HepG2 (cell line): ENCODE data around the gene ATP2A3. TPM values are rescaled to one million over a fixed set of nuclear protein-coding genes. Genes with fewer than 3 reads are reported as not detected.

ENCODE experiments used
- CCDC6 ChIP-seq: sonication (generic); formaldehyde crosslinking; IDR thresholded peaks from 2 replicates; pipeline ENCODE4 v1.8.1; 2022; ENCODE audit warnings: mild to moderate bottlenecking, missing genetic modification reagents, moderate library complexity
- GATAD1 ChIP-seq: IDR thresholded peaks from 2 replicates; pipeline ENCODE4 v1.6.1; 2016; ENCODE audit warnings: missing genetic modification reagents, missing compliant biosample characterization
- KLF12 ChIP-seq: sonication (generic); formaldehyde crosslinking; IDR thresholded peaks from 2 replicates; pipeline ENCODE4 v1.4.0; 2020; ENCODE audit warnings: missing genetic modification reagents, borderline replicate concordance
- POLR2AphosphoS5 ChIP-seq: IDR thresholded peaks from 2 replicates; pipeline ENCODE4 v1.6.1; 2012; ENCODE audit warnings: low read depth, low read length
- POLR2G ChIP-seq: fragments of 200-400 bp; formaldehyde crosslinking; IDR thresholded peaks from 2 replicates; pipeline ENCODE4 v1.6.1; 2018; ENCODE audit warnings: mild to moderate bottlenecking, low read depth, low read length, moderate library complexity
- PRMT3 ChIP-seq: sonication (generic); formaldehyde crosslinking; IDR thresholded peaks from 2 replicates; pipeline ENCODE4 v1.8.1; 2022; ENCODE audit warnings: low read depth, mild to moderate bottlenecking, moderate library complexity, missing genetic modification reagents, borderline replicate concordance
- SP4 ChIP-seq: sonication (generic); formaldehyde crosslinking; IDR thresholded peaks from 2 replicates; pipeline ENCODE4 v1.8.1; 2023; ENCODE audit warnings: mild to moderate bottlenecking, missing genetic modification reagents
- TRAFD1 ChIP-seq: sonication (generic); formaldehyde crosslinking; IDR thresholded peaks from 2 replicates; pipeline ENCODE4 v1.5.1; 2020; ENCODE audit warnings: missing genetic modification reagents, mild to moderate bottlenecking, borderline replicate concordance
- ZFP90 ChIP-seq: sonication (generic); formaldehyde crosslinking; IDR thresholded peaks from 2 replicates; pipeline ENCODE4 v1.8.0; 2022; ENCODE audit warnings: missing genetic modification reagents, mild to moderate bottlenecking, inconsistent platforms, borderline replicate concordance
- ZNF296 ChIP-seq: sonication (generic); formaldehyde crosslinking; conservative IDR thresholded peaks from 2 replicates; pipeline ENCODE4 v1.5.0; 2020; ENCODE audit warnings: mild to moderate bottlenecking, missing genetic modification reagents
- ZNF451 ChIP-seq: sonication (generic); formaldehyde crosslinking; IDR thresholded peaks from 2 replicates; pipeline ENCODE4 v1.5.0; 2020; ENCODE audit warnings: mild to moderate bottlenecking, missing genetic modification reagents
- ZNF546 ChIP-seq: sonication (generic); formaldehyde crosslinking; conservative IDR thresholded peaks from 2 replicates; pipeline ENCODE4 v1.8.1; 2023; ENCODE audit warnings: mild to moderate bottlenecking, missing genetic modification reagents
- ZNF558 ChIP-seq: sonication (generic); formaldehyde crosslinking; IDR thresholded peaks from 2 replicates; pipeline ENCODE4 v1.9.0; 2022; ENCODE audit warnings: mild to moderate bottlenecking, missing genetic modification reagents, borderline replicate concordance
- ZNF780A ChIP-seq: sonication (generic); formaldehyde crosslinking; IDR thresholded peaks from 2 replicates; pipeline ENCODE4 v1.8.0; 2022; ENCODE audit warnings: mild to moderate bottlenecking, missing genetic modification reagents, moderate library complexity
- ZZZ3 ChIP-seq: sonication (generic); formaldehyde crosslinking; IDR thresholded peaks from 2 replicates; pipeline ENCODE4 v1.4.0; 2020; ENCODE audit warnings: missing genetic modification reagents, mild to moderate bottlenecking, borderline replicate concordance
- polyA plus RNA-seq, 8 experiments: library from polyadenylated mRNA; depleted of rRNA in 3 of 8; stranded (reverse) in 7 of 8; unstranded in 1 of 8; fragments of >200 nt; fragmentation: Illumina TruSeq in 4 of 8; extraction: Trizol in 4 of 8; gene quantifications; 2 replicates each; pipeline versions ENCODE4 v1.2.1 to v1.2.3, GENCODE V29; 2011 to 2016; ENCODE audit warnings: low read depth in 4 of 8, missing spikeins in 1 of 8, mixed read lengths in 1 of 8; ENCODE audit not compliant: insufficient read depth in 1 of 8
- total RNA-seq, 5 experiments: library from RNA; depleted of rRNA; stranded (reverse); fragments of >200 nt; fragmentation: Illumina TruSeq; extraction: Trizol; gene quantifications; 2 replicates each; pipeline ENCODE4 v1.2.3, GENCODE V29; 2016; ENCODE audit warnings: low read depth in 1 of 5
- TF ChIP-seq, protein P1 (sequence below): sonication (generic); formaldehyde crosslinking; conservative IDR thresholded peaks from 2 replicates; pipeline ENCODE4 v1.4.0; 2020; ENCODE audit warnings: mild to moderate bottlenecking, missing genetic modification reagents, moderate library complexity
- TF ChIP-seq, protein P2 (sequence below): sonication (generic); formaldehyde crosslinking; IDR thresholded peaks from 2 replicates; pipeline ENCODE4 v1.8.0; 2022; ENCODE audit warnings: mild to moderate bottlenecking, missing genetic modification reagents
- TF ChIP-seq, protein P3 (sequence below): IDR thresholded peaks from 2 replicates; pipeline ENCODE4 v1.6.1; 2012; ENCODE audit warnings: inconsistent platforms
- TF ChIP-seq, protein P4 (sequence below): sonication (generic); formaldehyde crosslinking; IDR thresholded peaks from 2 replicates; pipeline ENCODE4 v1.4.0; 2020; ENCODE audit warnings: missing genetic modification reagents, borderline replicate concordance

The ATP2A3 gene
- total and polyA plus RNA-seq, 2 of the 13 experiments (the other 11 are each of a cell fraction or from before 2014, with no cell fraction given): 0.07 TPM; not detected in 1

DNA sequence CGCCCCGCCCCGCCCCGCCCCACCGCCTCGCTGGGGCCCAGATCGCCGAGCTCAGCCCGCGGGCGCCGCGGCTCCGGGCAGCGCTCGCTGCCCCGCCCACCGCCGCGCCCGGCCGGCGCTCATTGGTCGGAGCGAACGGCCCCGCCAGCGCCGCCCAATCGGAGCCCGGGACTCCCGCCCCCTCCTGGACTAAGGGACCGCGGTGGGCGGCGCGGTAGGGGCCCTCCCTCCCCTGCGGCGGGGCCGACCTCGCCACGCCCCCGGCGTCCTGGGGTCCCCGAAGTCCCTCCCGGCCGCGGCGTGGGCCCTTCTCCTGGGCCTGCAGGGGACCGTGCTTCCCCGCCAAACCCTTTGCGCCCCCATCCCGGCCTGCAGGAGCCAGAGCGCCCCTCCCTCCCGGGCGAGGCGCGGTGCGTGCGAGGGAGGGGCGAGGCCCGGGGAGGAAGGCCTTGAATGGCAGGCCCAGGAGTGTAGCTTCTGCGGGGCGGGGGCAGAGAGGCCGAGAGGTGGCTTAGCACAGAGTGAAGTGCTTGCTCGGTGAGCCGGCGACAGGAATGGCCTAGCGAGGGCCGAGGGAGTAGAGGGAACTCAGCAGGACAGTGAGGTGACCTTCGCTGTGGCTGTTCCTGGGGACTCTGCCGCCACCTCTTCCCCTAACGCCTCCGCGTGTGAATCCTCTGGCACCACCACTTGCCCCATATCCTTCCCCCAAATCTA, 71.1 kb downstream of the ATP2A3 start, which contains the start of gene CAMKK1 (continued):
- TF ChIP-seq, protein P1, sequence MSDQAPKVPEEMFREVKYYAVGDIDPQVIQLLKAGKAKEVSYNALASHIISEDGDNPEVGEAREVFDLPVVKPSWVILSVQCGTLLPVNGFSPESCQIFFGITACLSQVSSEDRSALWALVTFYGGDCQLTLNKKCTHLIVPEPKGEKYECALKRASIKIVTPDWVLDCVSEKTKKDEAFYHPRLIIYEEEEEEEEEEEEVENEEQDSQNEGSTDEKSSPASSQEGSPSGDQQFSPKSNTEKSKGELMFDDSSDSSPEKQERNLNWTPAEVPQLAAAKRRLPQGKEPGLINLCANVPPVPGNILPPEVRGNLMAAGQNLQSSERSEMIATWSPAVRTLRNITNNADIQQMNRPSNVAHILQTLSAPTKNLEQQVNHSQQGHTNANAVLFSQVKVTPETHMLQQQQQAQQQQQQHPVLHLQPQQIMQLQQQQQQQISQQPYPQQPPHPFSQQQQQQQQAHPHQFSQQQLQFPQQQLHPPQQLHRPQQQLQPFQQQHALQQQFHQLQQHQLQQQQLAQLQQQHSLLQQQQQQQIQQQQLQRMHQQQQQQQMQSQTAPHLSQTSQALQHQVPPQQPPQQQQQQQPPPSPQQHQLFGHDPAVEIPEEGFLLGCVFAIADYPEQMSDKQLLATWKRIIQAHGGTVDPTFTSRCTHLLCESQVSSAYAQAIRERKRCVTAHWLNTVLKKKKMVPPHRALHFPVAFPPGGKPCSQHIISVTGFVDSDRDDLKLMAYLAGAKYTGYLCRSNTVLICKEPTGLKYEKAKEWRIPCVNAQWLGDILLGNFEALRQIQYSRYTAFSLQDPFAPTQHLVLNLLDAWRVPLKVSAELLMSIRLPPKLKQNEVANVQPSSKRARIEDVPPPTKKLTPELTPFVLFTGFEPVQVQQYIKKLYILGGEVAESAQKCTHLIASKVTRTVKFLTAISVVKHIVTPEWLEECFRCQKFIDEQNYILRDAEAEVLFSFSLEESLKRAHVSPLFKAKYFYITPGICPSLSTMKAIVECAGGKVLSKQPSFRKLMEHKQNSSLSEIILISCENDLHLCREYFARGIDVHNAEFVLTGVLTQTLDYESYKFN (CRISPR knock-in tag): peak; percentile 41; the same call in 1 of the 2 replicates
- TF ChIP-seq, protein P2, sequence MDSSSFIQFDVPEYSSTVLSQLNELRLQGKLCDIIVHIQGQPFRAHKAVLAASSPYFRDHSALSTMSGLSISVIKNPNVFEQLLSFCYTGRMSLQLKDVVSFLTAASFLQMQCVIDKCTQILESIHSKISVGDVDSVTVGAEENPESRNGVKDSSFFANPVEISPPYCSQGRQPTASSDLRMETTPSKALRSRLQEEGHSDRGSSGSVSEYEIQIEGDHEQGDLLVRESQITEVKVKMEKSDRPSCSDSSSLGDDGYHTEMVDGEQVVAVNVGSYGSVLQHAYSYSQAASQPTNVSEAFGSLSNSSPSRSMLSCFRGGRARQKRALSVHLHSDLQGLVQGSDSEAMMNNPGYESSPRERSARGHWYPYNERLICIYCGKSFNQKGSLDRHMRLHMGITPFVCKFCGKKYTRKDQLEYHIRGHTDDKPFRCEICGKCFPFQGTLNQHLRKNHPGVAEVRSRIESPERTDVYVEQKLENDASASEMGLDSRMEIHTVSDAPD: 0 out of 2 replicates have a peak, but pooled peaks have one; percentile 72
- TF ChIP-seq PRMT3 (CRISPR knock-in tag) (no peak), TRAFD1 (CRISPR knock-in tag) (no peak), ZNF296 (CRISPR knock-in tag) (no peak), ZZZ3 (CRISPR knock-in tag) (0 out of 2 replicates have a peak, but pooled peaks have one; percentile 67), ZNF546 (CRISPR knock-in tag) (0 out of 2 replicates have a peak, but pooled peaks have one; percentile 45), ZNF780A (CRISPR knock-in tag) (peak; percentile 45; the same call in 1 of the 2 replicates), POLR2AphosphoS5 (peak; percentile 21; the same call in 1 of the 2 replicates), CCDC6 (CRISPR knock-in tag) (no peak), GATAD1 (no peak), ZNF558 (no peak), ZNF451 (CRISPR knock-in tag) (peak; percentile 72; the same call in 1 of the 2 replicates), KLF12 (CRISPR knock-in tag) (0 out of 2 replicates have a peak, but pooled peaks have one; percentile 35), POLR2G (peak; percentile 37; the same call in 1 of the 2 replicates), ZFP90 (CRISPR knock-in tag) (no peak), SP4 (CRISPR knock-in tag) (peak; percentile 93)
- TF ChIP-seq, protein P3, sequence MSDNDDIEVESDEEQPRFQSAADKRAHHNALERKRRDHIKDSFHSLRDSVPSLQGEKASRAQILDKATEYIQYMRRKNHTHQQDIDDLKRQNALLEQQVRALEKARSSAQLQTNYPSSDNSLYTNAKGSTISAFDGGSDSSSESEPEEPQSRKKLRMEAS: peak; percentile 84
- TF ChIP-seq, protein P4, sequence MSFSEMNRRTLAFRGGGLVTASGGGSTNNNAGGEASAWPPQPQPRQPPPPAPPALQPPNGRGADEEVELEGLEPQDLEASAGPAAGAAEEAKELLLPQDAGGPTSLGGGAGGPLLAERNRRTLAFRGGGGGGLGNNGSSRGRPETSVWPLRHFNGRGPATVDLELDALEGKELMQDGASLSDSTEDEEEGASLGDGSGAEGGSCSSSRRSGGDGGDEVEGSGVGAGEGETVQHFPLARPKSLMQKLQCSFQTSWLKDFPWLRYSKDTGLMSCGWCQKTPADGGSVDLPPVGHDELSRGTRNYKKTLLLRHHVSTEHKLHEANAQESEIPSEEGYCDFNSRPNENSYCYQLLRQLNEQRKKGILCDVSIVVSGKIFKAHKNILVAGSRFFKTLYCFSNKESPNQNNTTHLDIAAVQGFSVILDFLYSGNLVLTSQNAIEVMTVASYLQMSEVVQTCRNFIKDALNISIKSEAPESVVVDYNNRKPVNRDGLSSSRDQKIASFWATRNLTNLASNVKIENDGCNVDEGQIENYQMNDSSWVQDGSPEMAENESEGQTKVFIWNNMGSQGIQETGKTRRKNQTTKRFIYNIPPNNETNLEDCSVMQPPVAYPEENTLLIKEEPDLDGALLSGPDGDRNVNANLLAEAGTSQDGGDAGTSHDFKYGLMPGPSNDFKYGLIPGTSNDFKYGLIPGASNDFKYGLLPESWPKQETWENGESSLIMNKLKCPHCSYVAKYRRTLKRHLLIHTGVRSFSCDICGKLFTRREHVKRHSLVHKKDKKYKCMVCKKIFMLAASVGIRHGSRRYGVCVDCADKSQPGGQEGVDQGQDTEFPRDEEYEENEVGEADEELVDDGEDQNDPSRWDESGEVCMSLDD: 0 out of 2 replicates have a peak, but pooled peaks have one; percentile 45
